Activated B cell treated with CpG ODN at 0.5 μM for 24 hours (primary cell): ENCODE results near the gene COQ3. TPM values are rescaled to one million over a fixed set of nuclear protein-coding genes. Genes with fewer than 3 reads are reported as not detected.

Source experiments
- ATAC-seq: fragments of 200-7000 bp; cut with Tn5 transposase; one replicate; pipeline ENCODE4 v1.10.0; 2021; ENCODE audit warnings: low read depth, mild to moderate bottlenecking, moderate library complexity
- CTCF ChIA-PET: fragments of 350-600 bp; sonication (Branson Sonifier 250); formaldehyde crosslinking; loops from one replicate; lab custom pipeline; 2021; ENCODE audit warnings: antibody characterized with exemption; lab: Charles Lee
- POLR2A ChIA-PET: fragments of 350-600 bp; sonication (Branson Sonifier 250); formaldehyde crosslinking; loops from one replicate; lab custom pipeline; 2021; ENCODE audit warnings: antibody characterized with exemption; lab: Charles Lee
- DNase-seq: peaks from one replicate; pipeline ENCODE4 v3.0.0; 2022
- H3K27ac Mint-ChIP-seq: one replicate; pipeline ENCODE4 v1.8.0; 2020; ENCODE audit warnings: mixed read lengths
- H3K27me3 Mint-ChIP-seq: one replicate; pipeline ENCODE4 v1.8.0; 2021; ENCODE audit warnings: mixed read lengths
- H3K36me3 Mint-ChIP-seq: one replicate; pipeline ENCODE4 v1.8.0; 2021; ENCODE audit warnings: low read depth, mixed read lengths
- H3K4me1 Mint-ChIP-seq: one replicate; pipeline ENCODE4 v1.8.0; 2021; ENCODE audit warnings: mixed read lengths
- H3K4me3 Mint-ChIP-seq: one replicate; pipeline ENCODE4 v1.8.0; 2020; ENCODE audit warnings: mild to moderate bottlenecking, mixed read lengths
- H3K9me3 Mint-ChIP-seq: one replicate; pipeline ENCODE4 v1.8.0; 2020; ENCODE audit warnings: mixed read lengths
- CTCF ChIP-seq: fragments of 200-600 bp; IDR thresholded peaks from one replicate; pipeline ENCODE4 v1.8.0; 2022; ENCODE audit warnings: antibody characterized with exemption, mild to moderate bottlenecking
- intact Hi-C: fragments of 100-400 bp; cut with micrococcal nuclease; formaldehyde crosslinking; loops from one replicate; pipeline ENCODE4 v1.15.1; 2024
- total RNA-seq: library from RNA; stranded (reverse); gene quantifications from 2 replicates; pipeline ENCODE4 v1.2.3, GENCODE V29; 2022

The COQ3 gene
- total RNA-seq, 1 donor from 2014 or later = 5.6 TPM

GRCh38 chr6:99415446-99415845 lies 21.5 kb upstream of the COQ3 start:
- ChIA-PET CTCF (interaction anchor here (0.6 kb wide), 1 partner anchor 377 kb away, joined by 4 read pairs; no protein-coding TSS in a partner anchor), POLR2A (interaction anchor here (0.7 kb wide), 1 partner anchor 9 kb away, joined by 3 read pairs; no protein-coding TSS in a partner anchor)
- Mint-ChIP-seq H3K36me3 (peaks cover 50% of the 10 kb centered on the region), H3K27me3 (no peaks in the 10 kb centered on the region), H3K9me3 (no peaks in the 10 kb centered on the region), H3K27ac (no peak overlapping the region), H3K4me1 (peaks cover 45% of the 10 kb centered on the region), H3K4me3 (no peak overlapping the region)
- DNase-seq (no peak), ATAC-seq (no peak)
- no peak for TF ChIP-seq CTCF
- intact Hi-C loops = no loop called here

- CTCF ChIA-PET = no interaction called here
Observed at GRCh38 chr6:99412065-99412464, 18.1 kb upstream of the COQ3 start.

DNA sequence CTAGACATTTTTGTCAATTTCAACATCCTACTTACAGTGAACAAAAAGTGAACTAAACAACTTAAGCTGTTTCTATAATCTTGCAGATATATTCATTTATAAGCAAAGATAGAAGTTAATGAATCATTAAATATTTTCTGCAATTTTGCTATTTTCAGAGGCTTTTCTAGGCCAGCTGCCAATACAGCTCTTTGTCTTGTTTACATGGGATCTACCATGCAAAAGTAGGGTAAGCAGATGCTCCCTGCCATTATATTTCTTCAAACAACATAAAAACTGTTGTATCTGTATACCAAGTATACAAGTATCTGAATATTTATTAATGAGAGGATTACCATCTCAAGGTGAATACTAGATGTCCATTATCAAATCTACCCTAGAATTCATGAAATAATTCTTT lies 15.7 kb upstream of the COQ3 start:
- no peak for TF ChIP-seq CTCF
- Mint-ChIP-seq H3K4me1 (peaks cover 11% of the 10 kb centered on the region), H3K27ac (no peak overlapping the region), H3K36me3 (peaks cover 81% of the 10 kb centered on the region), H3K4me3 (no peak overlapping the region), H3K9me3 (no peaks in the 10 kb centered on the region), H3K27me3 (no peaks in the 10 kb centered on the region)
- CTCF ChIA-PET = no interaction called here
- POLR2A ChIA-PET = interaction anchor here (1.4 kb wide), 1 partner anchor 15 kb away, joined by 3 read pairs; no protein-coding TSS in a partner anchor
- DNase-seq = no peak
- no peak for ATAC-seq
- intact Hi-C loops = no loop called here

More at GRCh38 chr6:99412065-99412464, 18.1 kb upstream of the COQ3 start:
- Mint-ChIP-seq H3K27ac (no peak overlapping the region), H3K27me3 (no peaks in the 10 kb centered on the region), H3K9me3 (no peaks in the 10 kb centered on the region), H3K4me1 (peaks cover 23% of the 10 kb centered on the region), H3K4me3 (no peak overlapping the region), H3K36me3 (peaks cover 68% of the 10 kb centered on the region)
- no peak for TF ChIP-seq CTCF
- DNase-seq (no peak), ATAC-seq (no peak)
- intact Hi-C loops = no loop called here
- POLR2A ChIA-PET = interaction anchor here (1.8 kb wide), 1 partner anchor 12 kb away, joined by 4 read pairs; no protein-coding TSS in a partner anchor

DNA sequence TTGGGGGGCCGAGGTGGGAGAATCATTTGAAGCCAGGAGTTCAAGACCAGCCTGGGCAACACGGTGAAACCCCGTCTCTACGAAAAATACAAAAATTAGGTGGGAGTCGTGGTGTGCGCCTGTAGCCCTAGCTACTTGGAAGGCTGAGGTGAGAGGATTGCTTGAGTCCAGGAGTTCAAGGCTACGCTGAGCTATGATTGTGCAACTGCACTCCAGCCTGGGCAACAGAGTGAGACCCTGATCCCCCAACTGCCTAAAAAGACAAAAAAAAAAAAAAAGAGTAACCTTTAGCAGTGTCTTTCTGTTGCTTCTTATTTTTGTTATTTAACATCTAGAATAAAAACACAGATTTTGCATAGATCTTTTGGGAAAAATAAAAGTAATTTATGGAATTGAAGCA lies 13.1 kb upstream of the COQ3 start:
- intact Hi-C loops = no loop called here
- H3K9me3 Mint-ChIP-seq = no peaks in the 10 kb centered on the region
- peaks cover 5% of the 10 kb centered on the region for H3K4me1 Mint-ChIP-seq
- DNase-seq = no peak
- H3K4me3 Mint-ChIP-seq = no peak overlapping the region
- ChIA-PET CTCF (no interaction called here), POLR2A (no interaction called here)
- H3K36me3 Mint-ChIP-seq = peaks cover 86% of the 10 kb centered on the region
- TF ChIP-seq CTCF = no peak
- H3K27me3 Mint-ChIP-seq = no peaks in the 10 kb centered on the region
- no peak for ATAC-seq
- H3K27ac Mint-ChIP-seq = no peak overlapping the region

DNA sequence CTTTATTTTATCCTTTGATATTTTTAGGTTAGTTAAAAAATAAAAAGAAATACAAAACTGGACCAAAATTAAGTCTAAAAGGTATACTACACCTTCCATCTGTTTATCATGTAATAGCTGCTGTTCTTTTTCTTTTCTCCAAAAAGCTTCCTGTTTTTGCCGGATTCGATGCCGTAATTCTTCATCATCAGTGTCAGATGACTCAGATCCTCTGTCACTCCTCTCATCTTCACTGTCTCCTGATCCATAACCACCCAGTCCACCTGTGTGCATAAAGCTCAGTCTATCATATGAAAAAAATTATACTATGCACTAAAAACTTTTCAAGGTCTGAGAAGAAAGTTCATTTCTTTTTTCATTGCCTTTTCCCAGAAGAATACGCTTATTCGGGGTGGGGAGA lies 8.5 kb upstream of the COQ3 start:
- TF ChIP-seq CTCF = no peak
- ChIA-PET CTCF (interaction anchor here (1.7 kb wide), 1 partner anchor 9 kb away, joined by 4 read pairs; no protein-coding TSS in a partner anchor), POLR2A (interaction anchor here (0.9 to 1.2 kb wide), 2 partner anchors 22 to 23 kb away, joined by 3 to 5 read pairs; partner anchors contain the start of gene PNISR)
- no peaks in the 10 kb centered on the region for H3K4me1 Mint-ChIP-seq
- no peak overlapping the region for H3K27ac Mint-ChIP-seq
- no peak overlapping the region for H3K4me3 Mint-ChIP-seq
- H3K36me3 Mint-ChIP-seq = peaks cover 83% of the 10 kb centered on the region
- H3K27me3 Mint-ChIP-seq = no peaks in the 10 kb centered on the region
- intact Hi-C loops = loop anchor here (2.0 kb wide), 1 partner anchor 14 kb away; no protein-coding TSS in a partner anchor
- no peaks in the 10 kb centered on the region for H3K9me3 Mint-ChIP-seq
- DNase-seq (no peak), ATAC-seq (no peak)
